IMR-90 (cell line): Measurements from ENCODE around the gene C9orf57. TPM values are rescaled to one million over a fixed set of nuclear protein-coding genes. Genes with fewer than 3 reads are reported as not detected.
"Not testable (repeated sequence)": the region's sequence is repeated elsewhere in the genome, so short reads cannot be mapped to it uniquely, and the experiment has no call there.

ENCODE experiments used
- ATAC-seq: fragments of 200-7000 bp; cut with Tn5 transposase; 2 replicates; pipeline ENCODE4 v1.9.1; 2020; ENCODE audit warnings: low read depth, mild to moderate bottlenecking, moderate library complexity
- BruUV-seq: library from RNA; stranded (reverse); fragments of 400-500 nt; replicated peaks from 2 replicates; lab custom pipeline; 2021; lab: Mats Ljungman, UMichigan
- CTCF ChIA-PET: fragments of 300-600 bp; formaldehyde crosslinking; extraction: SDS; loops from one replicate; lab custom pipeline; 2021; ENCODE audit warnings: antibody characterized with exemption; lab: Yijun Ruan, JAX
- POLR2A ChIA-PET: fragments of 300-600 bp; sonication (Branson Sonifier 250); formaldehyde crosslinking; loops from one replicate; lab custom pipeline; 2022; ENCODE audit warnings: antibody characterized with exemption; ENCODE audit not compliant: unreplicated experiment; lab: Charles Lee
- DNase-seq: peaks from one replicate; pipeline ENCODE4 v3.0.0; 2013
- H2AFZ ChIP-seq: replicated peaks from 2 replicates; pipeline ENCODE3; 2013; ENCODE audit warnings: low read length, mild to moderate bottlenecking; ENCODE audit not compliant: poor library complexity
- H2AK5ac ChIP-seq: 2 replicates; pipeline ENCODE4 v1.6.1; 2013; ENCODE audit warnings: low read depth, low read length, inconsistent platforms
- H2AK9ac ChIP-seq: replicated peaks from 2 replicates; pipeline ENCODE3; 2013; ENCODE audit warnings: mild to moderate bottlenecking, low read depth, low read length, moderate library complexity; ENCODE audit not compliant: poor library complexity
- H2BK120ac ChIP-seq: 2 replicates; pipeline ENCODE4 v1.6.1; 2013; ENCODE audit warnings: low read depth, low read length, inconsistent platforms
- H2BK15ac ChIP-seq: 3 replicates; pipeline ENCODE4 v1.6.1; 2013; ENCODE audit warnings: low read depth, low read length, inconsistent platforms
- H2BK20ac ChIP-seq: 2 replicates; pipeline ENCODE4 v1.6.1; 2013; ENCODE audit warnings: low read depth, mild to moderate bottlenecking, inconsistent platforms, low read length, moderate library complexity
- H2BK5ac ChIP-seq: 2 replicates; pipeline ENCODE4 v1.6.1; 2013; ENCODE audit warnings: mild to moderate bottlenecking, low read depth, low read length, inconsistent platforms; ENCODE audit not compliant: poor library complexity, severe bottlenecking
- H3K14ac ChIP-seq: replicated peaks from 2 replicates; pipeline ENCODE4 v1.6.1; 2013; ENCODE audit warnings: low read depth, low read length, inconsistent platforms
- H3K18ac ChIP-seq: 2 replicates; pipeline ENCODE4 v1.6.1; 2013; ENCODE audit warnings: low read depth, low read length, control low read depth
- H3K23ac ChIP-seq: 2 replicates; pipeline ENCODE4 v1.6.1; 2013; ENCODE audit warnings: low read depth, low read length, inconsistent platforms
- H3K27ac ChIP-seq: 2 replicates; pipeline ENCODE4 v1.5.1; 2013; ENCODE audit warnings: mild to moderate bottlenecking, control low read depth, low read length; ENCODE audit not compliant: insufficient read depth
- H3K27me3 ChIP-seq: 2 replicates; pipeline ENCODE4 v1.6.1; 2013; ENCODE audit warnings: low read length; ENCODE audit not compliant: control insufficient read depth, insufficient read depth
- H3K36me3 ChIP-seq: 2 replicates; pipeline ENCODE4 v1.6.1; 2013; ENCODE audit warnings: low read length, mixed read lengths; ENCODE audit not compliant: control insufficient read depth, insufficient read depth
- H3K4ac ChIP-seq: 2 replicates; pipeline ENCODE4 v1.6.1; 2013; ENCODE audit warnings: low read depth, low read length, inconsistent platforms
- H3K4me1 ChIP-seq: 2 replicates; pipeline ENCODE4 v1.6.1; 2013; ENCODE audit warnings: low read length, mixed read lengths; ENCODE audit not compliant: control insufficient read depth, insufficient read depth
- H3K4me2 ChIP-seq: 2 replicates; pipeline ENCODE4 v1.6.1; 2013; ENCODE audit warnings: low read depth, mild to moderate bottlenecking, control low read depth, low read length, moderate library complexity
- H3K4me3 ChIP-seq: 2 replicates; pipeline ENCODE4 v1.5.1; 2013; ENCODE audit warnings: low read depth, mild to moderate bottlenecking, control low read depth, low read length, moderate library complexity; ENCODE audit not compliant: insufficient read depth
- H3K56ac ChIP-seq: 2 replicates; pipeline ENCODE4 v1.6.1; 2013; ENCODE audit warnings: low read length, inconsistent platforms; ENCODE audit not compliant: insufficient read depth; ENCODE audit errors: extremely low read depth
- H3K79me1 ChIP-seq, 2 experiments: 2 replicates each; pipeline ENCODE4 v1.6.1; 2013; ENCODE audit warnings: low read length in 2 of 2, inconsistent platforms in 1 of 2, low read depth in 1 of 2
- H3K9ac ChIP-seq: 2 replicates; pipeline ENCODE4 v1.6.1; 2013; ENCODE audit warnings: low read depth, low read length, control low read depth
- H3K9me1 ChIP-seq: 2 replicates; pipeline ENCODE4 v1.6.1; 2013; ENCODE audit warnings: low read length, inconsistent platforms; ENCODE audit not compliant: insufficient read depth
- H3K9me3 ChIP-seq: 2 replicates; pipeline ENCODE4 v1.6.1; 2013; ENCODE audit warnings: low read length; ENCODE audit not compliant: control insufficient read depth, insufficient read depth
- H4K20me1 ChIP-seq: 2 replicates; pipeline ENCODE4 v1.6.1; 2013; ENCODE audit warnings: low read length, inconsistent platforms; ENCODE audit not compliant: insufficient read depth
- H4K5ac ChIP-seq: 2 replicates; pipeline ENCODE4 v1.6.1; 2013; ENCODE audit warnings: mild to moderate bottlenecking, low read depth, low read length, control low read depth
- H4K8ac ChIP-seq, 2 experiments: 2 replicates each; pipeline ENCODE4 v1.6.1; 2013; ENCODE audit warnings: low read depth in 2 of 2, low read length in 2 of 2, control low read depth in 1 of 2, inconsistent platforms in 1 of 2
- H4K91ac ChIP-seq: 2 replicates; pipeline ENCODE4 v1.6.1; 2013; ENCODE audit warnings: low read depth, low read length, inconsistent platforms; ENCODE audit not compliant: insufficient read depth
- CEBPB ChIP-seq: IDR thresholded peaks from 2 replicates; pipeline ENCODE4 v1.6.1; 2012; ENCODE audit warnings: low read depth, low read length, improper control_type of control experiment
- RFX5 ChIP-seq: IDR thresholded peaks from 2 replicates; pipeline ENCODE4 v1.8.0; 2012; ENCODE audit warnings: low read depth, mild to moderate bottlenecking, low read length, moderate library complexity
- WGBS, 2 experiments: methylation state at CpG; one replicate each; pipeline versions ENCODE4 v1.1.5 to v1.1.7; 2013; ENCODE audit warnings: missing lambda C conversion rate in 2 of 2; ENCODE audit not compliant: insufficient read length in 1 of 2; ENCODE audit errors: extremely low coverage in 2 of 2; 5-methylcytosine and 5-hydroxymethylcytosine counted together
- dilution Hi-C: fragments of 300-500 bp; cut with HindIII; formaldehyde crosslinking; loops from one replicate; pipeline ENCODE4 v1.14.3; 2018; ENCODE audit warnings: low sequenced_read_pairs; ENCODE audit not compliant: unreplicated experiment
- in situ Hi-C: fragments of 300-500 bp; cut with MboI; formaldehyde crosslinking; loops from 3 replicates; pipeline ENCODE4 v1.14.3; 2019; ENCODE audit warnings: low sequenced_read_pairs, inconsistent platforms, mixed read lengths
- intact Hi-C: fragments of 100-400 bp; cut with micrococcal nuclease; formaldehyde crosslinking; loops from 2 replicates; pipeline ENCODE4 v1.10.0; 2022
- polyA plus RNA-seq, 3 experiments: library from polyadenylated mRNA; depleted of rRNA; stranded (reverse); fragments of >200 nt; gene quantifications; 2 replicates each; pipeline ENCODE4 v1.2.3, GENCODE V29; 2012; ENCODE audit warnings: low replicate concordance in 1 of 3
- total RNA-seq: library from RNA; depleted of rRNA; stranded (reverse); fragments of >200 nt; gene quantifications from 2 replicates; pipeline ENCODE4 v1.2.3, GENCODE V29; 2012

Gene C9orf57
- total and polyA plus RNA-seq, 2 of the 4 experiments (the other 2 are of a cell fraction), result not detected

DNA sequence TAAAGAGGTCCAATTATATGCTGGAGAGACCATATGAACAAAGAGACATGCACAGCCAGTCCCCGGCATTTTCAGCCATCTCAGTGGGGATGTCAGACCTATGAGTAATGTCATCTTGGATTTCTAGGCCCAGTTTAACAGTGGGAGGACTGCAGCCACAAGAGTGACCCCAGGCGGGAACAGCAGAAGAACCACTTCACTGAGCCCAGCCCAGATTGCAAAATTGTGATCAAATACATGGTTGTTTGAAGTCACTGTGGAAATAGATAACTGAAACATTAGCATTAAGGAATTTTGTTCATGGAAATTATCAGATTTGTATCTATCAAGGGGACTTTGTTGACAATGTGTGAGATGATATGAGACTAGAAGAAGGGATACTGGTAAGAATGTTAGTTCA is 42.1 kb upstream of the C9orf57 start (continued):
- TF ChIP-seq CEBPB (no peak), RFX5 (no peak)

DNA sequence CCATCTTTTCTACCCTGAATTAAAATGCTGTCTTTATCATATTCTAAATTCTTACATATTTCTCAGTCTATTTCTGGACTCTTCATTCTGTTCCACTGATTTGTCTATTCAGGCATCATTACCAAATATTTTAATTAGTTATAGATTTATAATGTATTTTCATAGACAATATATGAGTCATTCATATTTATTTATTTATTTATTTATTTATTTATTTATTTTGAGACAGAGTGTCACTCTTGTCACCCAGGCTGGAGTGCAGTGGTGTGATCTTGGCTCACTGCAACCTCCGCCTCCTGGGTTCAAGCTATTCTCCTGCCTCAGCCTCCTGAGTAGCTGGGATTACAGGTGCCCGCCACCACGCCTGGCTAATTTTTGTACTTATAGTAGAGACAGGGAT is 35.1 kb upstream of the C9orf57 start:
- H2BK20ac ChIP-seq, H4K20me1 ChIP-seq, H3K56ac ChIP-seq, H3K4ac ChIP-seq, H3K27ac ChIP-seq, DNase-seq, in situ Hi-C loops, H2BK5ac ChIP-seq, CTCF ChIA-PET, H2AFZ ChIP-seq, H3K9me1 ChIP-seq, H3K79me1 ChIP-seq, H4K91ac ChIP-seq, H3K4me2 ChIP-seq, ATAC-seq, H4K5ac ChIP-seq, H3K18ac ChIP-seq, H3K27me3 ChIP-seq, H3K23ac ChIP-seq, H2BK120ac ChIP-seq, H3K9me3 ChIP-seq, H3K36me3 ChIP-seq, H2AK9ac ChIP-seq, H2AK5ac ChIP-seq, H3K4me3 ChIP-seq, H4K8ac ChIP-seq, H3K9ac ChIP-seq, H2BK15ac ChIP-seq, POLR2A ChIA-PET, H3K14ac ChIP-seq, dilution Hi-C loops, intact Hi-C loops, BruUV-seq, H3K4me1 ChIP-seq: not testable (repeated sequence)
- no CpG with 5 or more reads among the region's 3 CpGs for WGBS, 2 experiments
